ENCODE results near the gene DYNC1I2.
"Not testable (repeated sequence)": the region's sequence is repeated elsewhere in the genome, so short reads cannot be mapped to it uniquely, and the experiment has no call there.

DYNC1I2 gene

GRCh38 chr2:171763602-171764001, 76.3 kb downstream of the DYNC1I2 start:
- DNase-seq, result no peak
- Histone ChIP-seq H3K4me3 (ENCODE audit: low read depth in 1 of 2, low read length in 2 of 2) (no peak overlapping the region), H3K4me2 (ENCODE audit: insufficient read depth, low read length) (no peak overlapping the region), H3K79me2 (ENCODE audit: insufficient read depth, low read length) (no peaks in the 10 kb centered on the region), H3K27ac (ENCODE audit: low read length) (no peak overlapping the region), H3K36me3 (ENCODE audit: insufficient read depth, low read length) (peaks cover 13% of the 10 kb centered on the region; the same call in 1 of the 2 replicates), H3K4me1 (ENCODE audit: insufficient read depth, low read length) (no peaks in the 10 kb centered on the region), H3K27me3 (ENCODE audit: insufficient read depth, low read length, poor library complexity) (no peaks in the 10 kb centered on the region), H4K20me1 (ENCODE audit: insufficient read depth, low read length) (no peaks in the 10 kb centered on the region), H3K9me3 (ENCODE audit: insufficient read depth, low read length, severe bottlenecking) (no peaks in the 10 kb centered on the region), H3K9ac (ENCODE audit: low read depth, low read length) (no peak overlapping the region), H2AFZ (ENCODE audit: low read depth, low read length) (no peak overlapping the region)
- no peak for ATAC-seq (ENCODE audit: insufficient read depth, low read depth)
- no peak for TF ChIP-seq EZH2 (IDR thresholded peaks at IDR 0.05; ENCODE audit: borderline replicate concordance, low read depth, low read length, severe bottlenecking)
- TF ChIP-seq CTCF (IDR thresholded peaks at IDR 0.05; ENCODE audit: borderline replicate concordance, extremely low read depth, low read length, poor library complexity, severe bottlenecking), result no peak

GRCh38 chr2:171771463-171771862, 84.2 kb downstream of the DYNC1I2 start:
- no peaks in the 10 kb centered on the region for H3K79me2 ChIP-seq (ENCODE audit: insufficient read depth, low read length)
- H3K27me3 ChIP-seq (ENCODE audit: insufficient read depth, low read length, poor library complexity), result no peaks in the 10 kb centered on the region
- H3K4me3 ChIP-seq (ENCODE audit: low read depth in 1 of 2, low read length in 2 of 2), result no peak overlapping the region
- H3K9ac ChIP-seq (ENCODE audit: low read depth, low read length), result no peak overlapping the region
- H4K20me1 ChIP-seq (ENCODE audit: insufficient read depth, low read length), result no peaks in the 10 kb centered on the region
- no peak overlapping the region for H2AFZ ChIP-seq (ENCODE audit: low read depth, low read length)
- no peak overlapping the region for H3K4me2 ChIP-seq (ENCODE audit: insufficient read depth, low read length)
- ATAC-seq (ENCODE audit: insufficient read depth, low read depth) (no peak), DNase-seq (no peak)
- TF ChIP-seq CTCF (IDR thresholded peaks at IDR 0.05; ENCODE audit: borderline replicate concordance, extremely low read depth, low read length, poor library complexity, severe bottlenecking), result no peak
- no peak for TF ChIP-seq EZH2 (IDR thresholded peaks at IDR 0.05; ENCODE audit: borderline replicate concordance, low read depth, low read length, severe bottlenecking)
- 0 out of 2 replicates have a peak, but pooled peaks cover 5% of the 10 kb centered on the region for H3K36me3 ChIP-seq (ENCODE audit: insufficient read depth, low read length)
- H3K27ac ChIP-seq (ENCODE audit: low read length), result no peak overlapping the region
- H3K9me3 ChIP-seq (ENCODE audit: insufficient read depth, low read length, severe bottlenecking), result no peaks in the 10 kb centered on the region
- H3K4me1 ChIP-seq (ENCODE audit: insufficient read depth, low read length), result no peaks in the 10 kb centered on the region

- DNase-seq (no peak), ATAC-seq (ENCODE audit: insufficient read depth, low read depth) (no peak)
- Histone ChIP-seq H3K4me3 (ENCODE audit: low read depth in 1 of 2, low read length in 2 of 2) (no peak overlapping the region), H3K9ac (ENCODE audit: low read depth, low read length) (no peak overlapping the region), H3K36me3 (ENCODE audit: insufficient read depth, low read length) (0 out of 2 replicates have a peak, but pooled peaks cover 5% of the 10 kb centered on the region), H3K79me2 (ENCODE audit: insufficient read depth, low read length) (no peaks in the 10 kb centered on the region), H4K20me1 (ENCODE audit: insufficient read depth, low read length) (no peaks in the 10 kb centered on the region), H3K27me3 (ENCODE audit: insufficient read depth, low read length, poor library complexity) (no peaks in the 10 kb centered on the region), H3K4me2 (ENCODE audit: insufficient read depth, low read length) (no peak overlapping the region), H2AFZ (ENCODE audit: low read depth, low read length) (no peak overlapping the region), H3K9me3 (ENCODE audit: insufficient read depth, low read length, severe bottlenecking) (no peaks in the 10 kb centered on the region), H3K4me1 (ENCODE audit: insufficient read depth, low read length) (no peaks in the 10 kb centered on the region), H3K27ac (ENCODE audit: low read length) (no peak overlapping the region)
- TF ChIP-seq EZH2 (IDR thresholded peaks at IDR 0.05; ENCODE audit: borderline replicate concordance, low read depth, low read length, severe bottlenecking), result no peak
- TF ChIP-seq CTCF (IDR thresholded peaks at IDR 0.05; ENCODE audit: borderline replicate concordance, extremely low read depth, low read length, poor library complexity, severe bottlenecking), result no peak
Measured at GRCh38 chr2:171772373-171772772, 85.1 kb downstream of the DYNC1I2 start.

- H3K9ac ChIP-seq (ENCODE audit: low read depth, low read length); H3K79me2 ChIP-seq (ENCODE audit: insufficient read depth, low read length); H3K36me3 ChIP-seq (ENCODE audit: insufficient read depth, low read length); DNase-seq; H2AFZ ChIP-seq (ENCODE audit: low read depth, low read length); ATAC-seq (ENCODE audit: insufficient read depth, low read depth); H4K20me1 ChIP-seq (ENCODE audit: insufficient read depth, low read length); H3K4me3 ChIP-seq (ENCODE audit: low read depth in 1 of 2, low read length in 2 of 2); H3K4me2 ChIP-seq (ENCODE audit: insufficient read depth, low read length); H3K4me1 ChIP-seq (ENCODE audit: insufficient read depth, low read length); H3K9me3 ChIP-seq (ENCODE audit: insufficient read depth, low read length, severe bottlenecking); H3K27me3 ChIP-seq (ENCODE audit: insufficient read depth, low read length, poor library complexity); H3K27ac ChIP-seq (ENCODE audit: low read length): not testable (repeated sequence)
Measured at GRCh38 chr2:171774581-171774980, 87.3 kb downstream of the DYNC1I2 start.

Data from DND-41 (cell line).